HUES64 (cell line): ENCODE results near the gene NFKBIB. TPM values are rescaled to one million over a fixed set of nuclear protein-coding genes. Genes with fewer than 3 reads are reported as not detected.
"Not testable (repeated sequence)": the region's sequence is repeated elsewhere in the genome, so short reads cannot be mapped to it uniquely, and the experiment has no call there.

Experiments
- H3K27ac ChIP-seq: 2 replicates; pipeline ENCODE4 v1.7.0; 2013; ENCODE audit warnings: low read depth, low read length, inconsistent platforms
- H3K27me3 ChIP-seq: 2 replicates; pipeline ENCODE4 v1.6.1; 2013; ENCODE audit warnings: mild to moderate bottlenecking, low read length; ENCODE audit not compliant: insufficient read depth
- H3K36me3 ChIP-seq: 2 replicates; pipeline ENCODE4 v1.6.1; 2013; ENCODE audit warnings: mild to moderate bottlenecking, low read length; ENCODE audit not compliant: insufficient read depth
- H3K4me1 ChIP-seq: 2 replicates; pipeline ENCODE4 v1.6.1; 2013; ENCODE audit warnings: mild to moderate bottlenecking, low read length, moderate library complexity; ENCODE audit not compliant: insufficient read depth
- H3K4me3 ChIP-seq: 2 replicates; pipeline ENCODE4 v1.5.1; 2013; ENCODE audit warnings: mild to moderate bottlenecking, low read length, moderate library complexity
- H3K9ac ChIP-seq: 2 replicates; pipeline ENCODE4 v1.6.1; 2013; ENCODE audit warnings: mild to moderate bottlenecking, low read depth, low read length
- H3K9me3 ChIP-seq: 2 replicates; pipeline ENCODE4 v1.6.1; 2013; ENCODE audit warnings: low read depth, low read length; ENCODE audit not compliant: insufficient read depth
- WGBS: fragments of 150-250, 120-280 bp; methylation state at CpG from one replicate; pipeline ENCODE4 v1.1.7; 2013; ENCODE audit warnings: missing lambda C conversion rate; 5-methylcytosine and 5-hydroxymethylcytosine counted together
- polyA plus RNA-seq, 2 experiments: library from polyadenylated mRNA; stranded (reverse); fragments of 50-300 nt; gene quantifications; one replicate each; pipeline ENCODE4 v1.2.3, GENCODE V29; 2013

NFKBIB gene
- 30.2 TPM for polyA plus RNA-seq (2013, experiment 1 of 2)
- polyA plus RNA-seq (2013, experiment 2 of 2), result 22.7 TPM

GRCh38 chr19:38899447-38900201 lies at the start of gene NFKBIB, which contains the start of gene SIRT2:
Gene NFKBIB (plus strand): TSS chr19:38899969. CDS start chr19:38900033, 64 bp downstream.
Gene SIRT2 (minus strand): TSS chr19:38899618. CDS start chr19:38899521, 97 bp downstream.
- Histone ChIP-seq H3K4me3 (peak within 1 kb of the TSS; percentile 92), H3K27ac (peak within 1 kb of the TSS; percentile 85), H3K4me1 (peaks cover 5% of the 10 kb centered on the region; the same call in 1 of the 2 replicates), H3K9ac (peak within 1 kb of the TSS; percentile 78), H3K36me3 (0 out of 2 replicates have a peak, but pooled peaks cover under 1% of the 10 kb centered on the region), H3K9me3 (0 out of 2 replicates have a peak, but pooled peaks cover 5% of the 10 kb centered on the region), H3K27me3 (peaks cover 10% of the 10 kb centered on the region; the same call in 1 of the 2 replicates)
- under 1% methylated on average over 64 of the region's 64 CpGs for WGBS

GRCh38 chr19:38850436-38850975 lies 49.3 kb upstream of the NFKBIB start:
- WGBS, result under 1% methylated on average over 26 of the region's 26 CpGs
- H3K9me3 ChIP-seq, result no peaks in the 10 kb centered on the region
- peaks cover 29% of the 10 kb centered on the region for H3K36me3 ChIP-seq
- no peaks in the 10 kb centered on the region for H3K27me3 ChIP-seq
- peak overlapping the region; percentile 35; the same call in 1 of the 2 replicates for H3K9ac ChIP-seq
- peak overlapping the region; percentile 90 for H3K27ac ChIP-seq
- H3K4me1 ChIP-seq, result peaks cover 3% of the 10 kb centered on the region; the same call in 1 of the 2 replicates
- H3K4me3 ChIP-seq, result peak overlapping the region; percentile 67

GRCh38 chr19:38850976-38851621 lies 48.7 kb upstream of the NFKBIB start:
- Histone ChIP-seq H3K9ac (peak overlapping the region; percentile 35), H3K36me3 (peaks cover 23% of the 10 kb centered on the region), H3K27me3 (no peaks in the 10 kb centered on the region), H3K4me1 (peaks cover 3% of the 10 kb centered on the region; the same call in 1 of the 2 replicates), H3K27ac (peak overlapping the region; percentile 90), H3K4me3 (peak overlapping the region; percentile 67), H3K9me3 (no peaks in the 10 kb centered on the region)
- 6% methylated on average over 40 of the region's 40 CpGs for WGBS

- Histone ChIP-seq H3K27ac (peak overlapping the region; percentile 97), H3K4me1 (peaks cover 3% of the 10 kb centered on the region; the same call in 1 of the 2 replicates), H3K9me3 (peaks cover 3% of the 10 kb centered on the region; the same call in 1 of the 2 replicates), H3K9ac (peak overlapping the region; percentile 84), H3K4me3 (peak overlapping the region; percentile 78), H3K36me3 (peaks cover 17% of the 10 kb centered on the region), H3K27me3 (no peaks in the 10 kb centered on the region)
- WGBS, result 1% methylated on average over 60 of the region's 67 CpGs
Observed at GRCh38 chr19:38851622-38852230, 48.0 kb upstream of the NFKBIB start.

GRCh38 chr19:38852231-38853044 lies 47.3 kb upstream of the NFKBIB start:
- peak overlapping the region; percentile 78 for H3K4me3 ChIP-seq
- WGBS, result 2% methylated on average over 45 of the region's 52 CpGs

GRCh38 chr19:38853214-38853613 lies 46.6 kb upstream of the NFKBIB start:
- no peaks in the 10 kb centered on the region for H3K27me3 ChIP-seq
- H3K4me1 ChIP-seq, result 0 out of 2 replicates have a peak, but pooled peaks cover 3% of the 10 kb centered on the region
- 95% methylated on average over 17 of the region's 17 CpGs for WGBS
- H3K36me3 ChIP-seq, result peaks cover 4% of the 10 kb centered on the region
- peak overlapping the region; percentile 78 for H3K4me3 ChIP-seq
- H3K9ac ChIP-seq, result peak overlapping the region; percentile 84; the same call in 1 of the 2 replicates
- H3K27ac ChIP-seq, result no peak overlapping the region; the same call in 1 of the 2 replicates
- H3K9me3 ChIP-seq, result peaks cover 8% of the 10 kb centered on the region; the same call in 1 of the 2 replicates

More at GRCh38 chr19:38852231-38853044, 47.3 kb upstream of the NFKBIB start:
- Histone ChIP-seq H3K27ac (peak overlapping the region; percentile 97), H3K9me3 (peaks cover 8% of the 10 kb centered on the region; the same call in 1 of the 2 replicates), H3K36me3 (peaks cover 10% of the 10 kb centered on the region), H3K9ac (peak overlapping the region; percentile 84), H3K4me1 (peaks cover 3% of the 10 kb centered on the region; the same call in 1 of the 2 replicates), H3K27me3 (no peaks in the 10 kb centered on the region)

GRCh38 chr19:38854961-38855360 lies 44.8 kb upstream of the NFKBIB start:
- not testable (repeated sequence) for H3K36me3 ChIP-seq, H3K27ac ChIP-seq, H3K4me3 ChIP-seq, H3K27me3 ChIP-seq, H3K9ac ChIP-seq, H3K4me1 ChIP-seq, H3K9me3 ChIP-seq
- WGBS, result 83% methylated on average over 1 of the region's 3 CpGs

GRCh38 chr19:38855751-38856150 lies 44.0 kb upstream of the NFKBIB start:
- not testable (repeated sequence) for H3K4me3 ChIP-seq, H3K4me1 ChIP-seq, H3K27me3 ChIP-seq, H3K9me3 ChIP-seq, H3K9ac ChIP-seq, H3K27ac ChIP-seq, H3K36me3 ChIP-seq
- 95% methylated on average over 26 of the region's 37 CpGs for WGBS

GRCh38 chr19:38856813-38857212 lies 43.0 kb upstream of the NFKBIB start:
- Histone ChIP-seq H3K36me3 (no peaks in the 10 kb centered on the region), H3K9me3 (peaks cover 8% of the 10 kb centered on the region; the same call in 1 of the 2 replicates), H3K4me3 (no peak overlapping the region), H3K27ac (no peak overlapping the region), H3K4me1 (no peaks in the 10 kb centered on the region), H3K9ac (no peak overlapping the region), H3K27me3 (no peaks in the 10 kb centered on the region)
- 94% methylated on average over 3 of the region's 3 CpGs for WGBS

GRCh38 chr19:38859631-38860204 lies 40.1 kb upstream of the NFKBIB start:
- H3K4me1 ChIP-seq, H3K4me3 ChIP-seq, H3K9me3 ChIP-seq, H3K9ac ChIP-seq, H3K27ac ChIP-seq, H3K36me3 ChIP-seq, H3K27me3 ChIP-seq: not testable (repeated sequence)
- 88% methylated on average over 21 of the region's 21 CpGs for WGBS
